HG03457 (cell line): ENCODE results near the gene ZNF804B.

Source experiments
- ATAC-seq: cut with Tn5 transposase; IDR thresholded peaks from one replicate; pipeline ENCODE4 v1.9.1; 2021; ENCODE audit warnings: moderate number of reproducible peaks; ENCODE audit not compliant: unreplicated experiment

Gene ZNF804B

DNA sequence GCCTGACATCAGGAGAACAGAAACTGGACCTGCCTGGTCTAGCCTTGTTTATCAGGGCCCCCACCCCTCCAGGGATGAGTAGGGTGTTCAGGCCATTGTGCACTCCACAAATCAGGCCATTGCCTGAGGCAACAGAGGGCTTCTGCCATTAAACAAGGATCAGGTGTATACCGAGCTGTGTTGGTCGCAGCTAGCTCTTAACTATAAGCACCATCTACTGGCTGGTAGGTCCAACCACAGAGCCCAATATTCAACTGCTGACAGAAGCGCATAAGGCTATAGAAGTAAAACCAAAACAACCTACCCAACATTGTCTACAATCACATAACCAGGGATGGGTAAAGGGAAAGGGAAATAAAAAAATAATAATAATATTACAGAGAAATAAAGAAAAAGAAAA lies 487.7 kb downstream of the ZNF804B start:
- no peak for ATAC-seq

GRCh38 chr7:89259085-89259484 lies 499.6 kb downstream of the ZNF804B start:
- ATAC-seq, result no peak

DNA sequence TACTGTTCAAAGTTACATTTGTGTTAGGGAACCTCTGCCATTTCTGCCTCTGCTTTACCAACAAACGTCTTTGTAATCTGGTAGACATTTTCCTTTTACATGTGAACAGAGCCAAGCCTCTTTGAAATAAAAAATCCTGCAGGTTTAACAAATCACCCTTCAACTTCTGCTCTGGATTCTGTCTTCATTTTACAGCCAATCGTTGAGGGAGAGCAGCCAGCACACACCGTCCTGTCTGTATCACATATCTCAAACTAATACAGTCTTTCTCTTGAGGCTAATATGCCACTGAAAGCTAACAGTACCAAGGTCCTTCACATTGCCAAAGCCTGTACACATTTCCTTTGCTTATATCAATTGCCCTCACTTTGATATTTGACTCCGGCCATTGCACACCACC lies 504.6 kb downstream of the ZNF804B start:
- ATAC-seq, result no peak

DNA sequence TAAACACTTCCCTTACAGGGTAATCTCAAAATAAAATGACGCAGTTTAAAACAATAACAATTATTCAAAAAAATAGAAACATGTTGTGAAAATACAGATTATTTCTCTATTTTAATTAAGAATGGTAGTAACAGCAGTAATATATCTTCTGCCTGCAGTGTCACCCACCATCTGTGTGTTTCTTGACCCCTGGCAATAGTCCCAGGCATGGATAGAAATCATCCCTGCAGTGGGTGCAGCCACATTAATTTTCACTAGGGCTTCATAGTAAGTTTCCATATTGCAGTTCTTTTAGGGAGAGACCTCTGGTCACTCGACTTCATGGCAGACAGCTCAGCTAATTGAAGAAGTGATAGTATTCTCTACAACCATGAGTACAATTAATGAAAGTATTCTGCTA lies 506.1 kb downstream of the ZNF804B start:
- no peak for ATAC-seq

DNA sequence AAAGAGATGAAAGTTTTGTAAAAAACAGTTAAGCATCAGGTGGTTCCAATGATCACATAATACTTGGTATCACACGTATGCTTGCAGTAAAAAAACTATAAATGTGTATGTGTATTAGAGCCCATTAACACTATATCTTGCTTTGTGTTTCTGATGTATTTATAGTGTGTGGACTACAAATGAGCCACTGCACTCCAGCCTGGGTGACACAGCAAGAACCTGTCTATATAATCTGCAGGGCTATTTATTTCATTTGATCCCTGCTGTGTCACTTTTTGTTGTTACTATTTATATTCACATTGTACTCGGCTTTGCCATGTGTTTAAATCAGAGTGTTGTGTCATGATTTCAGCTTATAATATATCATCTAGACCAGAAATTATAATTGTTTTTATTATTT lies 523.8 kb downstream of the ZNF804B start:
- no peak for ATAC-seq

- ATAC-seq, result no peak
Observed at GRCh38 chr7:89308535-89308934, 549.0 kb downstream of the ZNF804B start.

DNA sequence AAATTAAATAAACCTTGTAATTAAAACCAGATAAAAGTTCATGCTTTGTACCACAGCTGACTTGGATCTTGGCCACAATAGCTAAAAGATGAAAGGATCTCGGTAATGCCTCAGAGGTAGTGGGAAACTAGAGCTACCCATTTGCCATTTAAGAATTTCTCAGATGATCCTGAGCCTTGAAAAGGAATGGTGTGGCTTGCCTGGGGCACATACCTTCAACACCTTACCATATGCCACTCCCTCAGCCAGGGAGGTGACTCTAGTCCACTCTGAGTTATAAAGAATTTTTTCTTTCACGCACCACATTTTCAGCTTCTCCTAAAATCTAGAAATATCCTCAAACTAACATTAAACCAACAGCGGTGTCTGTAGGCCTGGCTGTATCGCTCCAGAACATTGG lies 552.4 kb downstream of the ZNF804B start:
- ATAC-seq, result no peak

DNA sequence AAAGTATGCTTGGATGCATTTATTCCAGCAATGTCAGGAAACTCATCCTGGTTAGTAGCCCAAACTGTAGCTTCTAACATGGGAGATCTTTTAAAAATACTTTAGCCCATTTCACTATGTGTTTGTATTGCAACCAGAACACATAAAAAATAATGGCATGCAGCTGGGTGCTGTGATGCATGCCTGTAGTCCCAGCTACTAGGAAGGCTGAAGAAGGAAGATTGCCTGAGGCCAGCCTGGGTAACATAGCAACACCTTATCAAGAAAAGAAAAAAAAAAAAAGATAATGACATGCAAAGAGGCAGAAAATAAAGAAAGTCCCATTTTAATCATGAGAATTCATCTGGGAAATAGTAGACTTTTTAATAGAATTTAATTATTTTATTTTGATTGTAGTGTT lies 553.1 kb downstream of the ZNF804B start:
- no peak for ATAC-seq

DNA sequence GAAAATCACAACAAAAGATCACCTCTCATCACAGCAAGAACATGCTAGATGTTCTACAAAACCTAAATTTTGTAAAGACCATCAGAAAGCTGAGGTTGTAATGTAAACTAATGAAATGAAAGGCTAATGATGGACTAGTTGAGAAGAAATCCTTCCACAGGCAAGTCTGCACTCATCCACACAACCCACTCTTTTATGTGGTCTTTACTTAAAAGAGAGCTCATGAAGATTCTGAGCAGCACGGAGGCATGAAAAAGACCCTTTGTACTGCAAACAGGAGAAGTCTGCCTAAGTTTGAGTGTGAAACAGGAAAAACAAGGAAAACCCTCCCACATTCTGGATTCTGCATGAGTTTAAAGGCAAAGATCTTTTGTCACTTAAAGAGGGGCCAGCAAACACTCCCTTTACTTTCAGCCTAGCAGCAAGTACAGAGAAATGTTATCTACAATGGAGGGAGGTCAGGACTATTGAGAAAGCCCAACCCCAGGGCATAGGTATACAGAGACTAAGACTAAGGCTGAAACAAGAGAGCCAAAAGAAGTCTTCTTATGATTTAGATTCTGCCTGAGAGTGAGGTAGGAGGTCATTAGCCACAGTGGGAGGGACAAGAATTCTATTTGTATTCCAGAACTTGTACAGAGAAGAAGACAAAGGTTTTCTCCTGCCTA lies 557.2 kb downstream of the ZNF804B start:
- no peak for ATAC-seq

DNA sequence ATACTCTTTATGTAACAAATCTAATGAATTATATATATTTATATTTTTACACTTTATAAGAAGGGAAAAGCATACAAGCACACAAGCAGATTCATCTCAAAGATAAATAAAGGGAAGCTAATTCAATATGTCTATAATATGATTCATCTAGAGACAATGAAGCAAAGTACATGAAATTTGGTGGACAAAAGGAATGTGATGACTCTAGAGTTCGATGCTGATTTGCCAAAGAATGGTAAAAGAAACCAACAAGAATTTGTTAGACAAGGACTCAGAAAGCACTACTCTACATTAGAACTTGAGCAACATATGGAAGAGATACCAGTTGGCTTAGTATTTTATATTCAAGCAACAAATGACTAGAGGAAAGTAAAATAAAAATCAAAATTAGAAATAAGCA lies 572.5 kb downstream of the ZNF804B start:
- no peak for ATAC-seq

DNA sequence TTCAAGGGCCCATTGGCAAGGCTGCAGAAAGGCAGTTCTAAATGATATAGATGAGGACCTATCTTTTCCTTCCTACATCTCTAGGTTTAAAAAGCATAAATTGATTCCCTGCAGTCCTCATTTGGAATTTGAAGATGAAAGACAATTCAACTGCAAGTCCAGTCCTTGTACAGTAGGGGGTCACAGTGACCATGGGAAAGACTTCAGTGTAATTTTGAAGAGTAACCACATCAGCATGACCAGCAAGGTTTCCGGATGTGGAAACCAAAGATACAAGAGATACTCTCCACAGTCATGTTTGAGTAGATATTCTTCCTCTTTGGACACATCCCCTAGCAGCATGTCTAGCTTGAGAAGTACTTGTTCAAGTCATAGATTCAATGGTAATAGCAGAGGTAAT lies 575.3 kb downstream of the ZNF804B start:
- no peak for ATAC-seq

DNA sequence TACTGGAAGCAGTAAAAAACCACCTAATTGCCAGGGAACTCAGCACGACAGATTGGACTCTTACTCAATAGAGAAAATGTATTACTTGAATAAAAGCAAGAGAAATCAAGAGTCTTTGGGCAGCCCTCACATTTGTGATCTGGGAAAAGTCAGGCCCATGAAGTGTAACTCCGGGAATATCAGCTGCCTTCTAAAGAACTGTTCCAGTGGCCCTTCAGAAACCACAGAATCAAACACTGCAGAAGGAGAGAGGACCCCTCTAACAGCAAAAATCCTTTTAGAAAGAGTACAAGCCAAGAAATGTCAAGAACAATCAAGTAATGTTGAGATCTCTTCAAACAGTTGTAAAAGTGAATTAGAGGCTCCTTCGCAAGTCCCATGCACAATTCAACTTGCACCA lies 576.0 kb downstream of the ZNF804B start:
- no peak for ATAC-seq

DNA sequence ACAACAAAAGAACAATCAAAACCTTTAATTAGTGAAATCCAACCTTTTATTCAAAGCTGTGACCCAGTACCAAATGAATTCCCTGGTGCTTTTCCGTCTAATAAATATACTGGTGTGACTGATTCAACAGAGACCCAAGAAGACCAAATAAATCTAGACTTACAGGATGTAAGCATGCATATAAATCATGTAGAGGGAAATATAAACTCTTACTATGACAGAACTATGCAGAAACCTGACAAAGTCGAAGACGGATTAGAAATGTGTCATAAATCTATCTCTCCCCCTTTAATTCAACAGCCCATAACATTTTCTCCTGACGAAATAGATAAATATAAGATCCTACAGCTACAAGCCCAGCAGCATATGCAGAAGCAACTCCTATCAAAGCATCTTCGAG lies 576.6 kb downstream of the ZNF804B start:
- no peak for ATAC-seq

DNA sequence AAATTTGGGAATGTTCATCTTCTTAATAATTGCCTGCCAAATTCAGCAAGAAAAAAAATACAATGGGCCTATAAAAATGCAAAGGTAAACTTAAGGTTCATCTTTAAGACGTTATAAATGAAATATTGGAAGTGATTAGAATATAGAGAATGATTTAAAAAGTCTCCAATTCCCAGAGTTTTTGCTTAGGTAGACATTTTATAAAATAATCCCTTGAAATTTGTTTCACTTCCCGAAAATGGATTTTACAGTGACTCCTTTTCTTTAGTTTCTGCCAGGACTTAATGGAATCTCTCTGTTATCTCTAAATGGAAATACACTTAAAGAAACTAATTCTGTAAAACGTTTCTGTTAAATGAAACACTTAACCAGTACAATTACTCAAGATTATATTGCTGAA lies 580.2 kb downstream of the ZNF804B start:
- ATAC-seq, result no peak

GRCh38 chr7:89357121-89357520 lies 597.6 kb downstream of the ZNF804B start:
- ATAC-seq, result no peak

DNA sequence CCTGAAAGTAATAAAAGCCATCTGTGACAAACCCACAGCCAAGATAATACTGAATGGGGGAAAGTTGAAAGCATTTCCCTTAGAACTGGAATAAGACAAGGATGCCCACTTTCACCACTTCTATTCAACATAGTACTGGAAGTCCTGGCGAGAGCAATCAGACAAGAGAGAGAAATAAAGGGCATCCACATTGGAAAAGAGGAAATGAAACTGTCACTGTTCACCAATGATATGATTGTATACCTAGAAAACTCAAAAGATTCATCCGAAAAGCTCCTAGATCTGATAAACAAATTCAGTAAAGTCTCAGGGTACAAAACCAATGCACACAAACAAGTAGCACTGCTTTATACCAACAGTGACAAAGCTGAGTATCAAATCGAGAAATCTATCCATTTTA lies 617.7 kb downstream of the ZNF804B start:
- no peak for ATAC-seq

DNA sequence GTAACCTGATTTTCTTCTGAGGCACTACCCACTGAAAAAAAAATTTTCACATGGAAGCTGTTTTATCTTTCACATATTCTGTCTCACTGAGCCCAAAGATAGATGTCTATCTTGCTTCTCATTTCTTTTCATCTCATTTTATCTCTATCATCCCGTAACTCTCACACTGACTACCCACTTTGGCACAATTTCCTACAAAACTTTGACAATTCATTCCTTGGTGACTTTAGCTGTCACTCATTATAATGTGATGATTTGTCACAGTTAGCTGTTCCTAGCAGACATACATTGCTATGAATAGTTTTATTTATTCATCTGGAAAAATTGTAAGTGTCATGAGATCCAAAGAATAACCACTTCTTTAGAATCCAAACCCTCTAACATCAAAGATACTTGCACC lies 625.9 kb downstream of the ZNF804B start:
- no peak for ATAC-seq
